Thoracic aorta (tissue), 2 donors: ENCODE data around the gene LHX5. TPM values are rescaled to one million over a fixed set of nuclear protein-coding genes. Genes with fewer than 3 reads are reported as not detected.

Experiments used
- ATAC-seq: fragments of 150-250 bp; one replicate; pipeline ENCODE4 v1.8.0; 2017; ENCODE audit warnings: low read depth; ENCODE audit not compliant: insufficient number of reproducible peaks, low FRiP score
- DNase-seq: peaks from one replicate; pipeline ENCODE4 v3.0.0-alpha.2; 2020; ENCODE audit warnings: low spot score
- H3K27ac ChIP-seq, 2 donors: fragments of 200-600 bp; sonication (generic); 1 replicate in 1 of 2; 2 replicates in 1 of 2; pipeline ENCODE4 v1.5.1; 2016; ENCODE audit warnings: mild to moderate bottlenecking in 2 of 2, moderate library complexity in 2 of 2
- H3K27me3 ChIP-seq: fragments of 200-600 bp; sonication (generic); replicated peaks from 2 replicates; pipeline ENCODE4 v1.6.0; 2016; ENCODE audit warnings: mild to moderate bottlenecking; ENCODE audit not compliant: insufficient read depth
- H3K36me3 ChIP-seq: fragments of 200-600 bp; sonication (generic); one replicate; pipeline ENCODE4 v1.5.1; 2016
- H3K4me1 ChIP-seq, 2 donors: fragments of 200-600 bp; sonication (generic); 1 replicate in 1 of 2; 2 replicates in 1 of 2; pipeline versions ENCODE4 v1.5.1 to v1.6.0; 2016; ENCODE audit warnings: low read depth in 2 of 2, mild to moderate bottlenecking in 1 of 2; ENCODE audit not compliant: control insufficient read depth in 1 of 2
- H3K4me3 ChIP-seq: fragments of 200-600 bp; sonication (generic); 2 replicates; pipeline ENCODE4 v1.5.1; 2016; ENCODE audit warnings: mild to moderate bottlenecking
- H3K9me3 ChIP-seq: fragments of 200-600 bp; sonication (generic); 2 replicates; pipeline ENCODE4 v1.5.1; 2016
- total RNA-seq, 2 donors: library from RNA; depleted of rRNA; stranded (reverse); fragments of >200 nt; gene quantifications; one replicate each; pipeline versions ENCODE4 v1.1.0 to v1.2.3, GENCODE V29; 2016
- TF ChIP-seq, protein P1 (sequence below): fragments of 200-600 bp; sonication (generic); IDR thresholded peaks from one replicate; pipeline ENCODE4 v1.5.1; 2019; ENCODE audit warnings: antibody characterized with exemption

LHX5 gene
- not detected for total RNA-seq

DNA sequence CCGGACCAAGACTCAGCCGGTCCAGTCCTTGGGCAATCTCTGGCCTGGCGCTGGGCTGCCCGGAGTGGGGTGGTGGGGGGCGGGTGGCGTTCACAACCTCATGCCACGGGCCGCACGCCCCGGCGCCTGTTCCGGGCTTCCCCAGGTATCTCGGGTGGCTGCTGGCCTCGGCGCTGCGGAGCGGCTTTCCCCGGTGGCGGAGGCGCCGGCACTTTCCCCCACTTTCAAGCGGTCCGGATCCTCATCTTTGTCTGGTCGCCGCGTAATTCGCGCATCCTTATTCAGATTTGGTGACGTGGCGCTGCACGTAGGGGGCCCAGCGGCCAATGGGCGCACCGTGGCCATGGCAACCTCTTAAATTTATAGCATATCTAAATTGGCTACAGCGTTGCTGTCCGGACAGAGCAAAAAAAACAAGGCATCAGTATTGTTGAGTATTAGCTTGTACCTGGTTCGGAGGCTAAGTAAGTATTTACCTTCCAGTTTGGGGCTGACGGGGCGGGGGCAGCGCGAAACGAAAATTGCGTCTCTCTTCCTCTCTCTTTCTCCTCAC lies at the start of gene LHX5:
TSS of gene LHX5 (minus strand) at position 253 of the 553 bp plus-strand sequence. CDS start 373 bp downstream, outside the sequence.
- H3K9me3 ChIP-seq: no peaks in the 10 kb centered on the region
- H3K27ac ChIP-seq: no peak within 1 kb of the TSS
- no peak within 1 kb of the TSS for H3K4me3 ChIP-seq
- no peaks in the 10 kb centered on the region for H3K36me3 ChIP-seq
- DNase-seq: no peak
- TF ChIP-seq, protein P1, sequence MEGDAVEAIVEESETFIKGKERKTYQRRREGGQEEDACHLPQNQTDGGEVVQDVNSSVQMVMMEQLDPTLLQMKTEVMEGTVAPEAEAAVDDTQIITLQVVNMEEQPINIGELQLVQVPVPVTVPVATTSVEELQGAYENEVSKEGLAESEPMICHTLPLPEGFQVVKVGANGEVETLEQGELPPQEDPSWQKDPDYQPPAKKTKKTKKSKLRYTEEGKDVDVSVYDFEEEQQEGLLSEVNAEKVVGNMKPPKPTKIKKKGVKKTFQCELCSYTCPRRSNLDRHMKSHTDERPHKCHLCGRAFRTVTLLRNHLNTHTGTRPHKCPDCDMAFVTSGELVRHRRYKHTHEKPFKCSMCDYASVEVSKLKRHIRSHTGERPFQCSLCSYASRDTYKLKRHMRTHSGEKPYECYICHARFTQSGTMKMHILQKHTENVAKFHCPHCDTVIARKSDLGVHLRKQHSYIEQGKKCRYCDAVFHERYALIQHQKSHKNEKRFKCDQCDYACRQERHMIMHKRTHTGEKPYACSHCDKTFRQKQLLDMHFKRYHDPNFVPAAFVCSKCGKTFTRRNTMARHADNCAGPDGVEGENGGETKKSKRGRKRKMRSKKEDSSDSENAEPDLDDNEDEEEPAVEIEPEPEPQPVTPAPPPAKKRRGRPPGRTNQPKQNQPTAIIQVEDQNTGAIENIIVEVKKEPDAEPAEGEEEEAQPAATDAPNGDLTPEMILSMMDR: no peak
- ATAC-seq: no peak
- H3K4me1 ChIP-seq: peaks cover 0 to 22% of the 10 kb centered on the region in 2 donors
- peaks cover 8% of the 10 kb centered on the region for H3K27me3 ChIP-seq

DNA sequence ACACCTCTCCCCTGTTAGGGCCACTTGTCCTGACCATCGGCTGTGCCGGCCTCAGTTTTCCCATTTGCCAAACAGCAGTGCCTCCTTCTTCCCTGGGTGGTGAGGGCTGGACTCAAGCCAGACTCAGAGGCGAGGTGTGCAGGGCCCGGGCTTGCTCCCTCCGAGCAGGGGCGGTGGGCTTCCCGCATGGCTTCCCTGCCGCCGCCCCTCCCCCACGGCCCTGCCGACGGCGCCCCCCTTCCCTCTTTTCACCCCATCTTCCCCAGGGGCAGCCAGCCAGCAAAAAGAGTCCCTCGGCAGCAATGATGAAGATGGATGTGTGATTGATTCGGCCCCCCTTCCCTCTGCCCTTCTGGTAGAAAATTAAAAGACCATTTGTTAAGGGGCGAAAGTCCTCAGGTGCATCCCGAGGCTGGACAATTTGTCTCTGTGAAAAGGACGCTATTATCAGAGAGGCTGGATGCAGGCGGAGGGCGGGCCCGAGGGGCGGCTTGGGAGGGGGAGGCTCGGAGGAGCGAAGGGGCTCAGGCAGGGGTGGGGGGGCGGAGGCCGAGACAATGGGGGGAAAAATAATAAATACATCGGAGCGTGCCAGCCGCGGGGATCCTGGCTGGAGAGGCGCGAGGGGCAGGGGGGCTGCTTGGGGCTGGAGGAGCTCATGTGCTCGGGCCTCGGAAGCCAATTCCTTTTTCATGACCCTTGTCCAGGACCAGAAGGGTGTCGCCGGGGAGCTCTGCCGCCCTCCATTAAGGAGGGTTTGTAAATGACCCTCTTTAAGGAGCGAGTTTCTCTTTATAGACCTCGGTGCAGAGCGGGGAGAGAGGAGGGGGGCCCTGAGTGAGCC lies 48.0 kb upstream of the LHX5 start:
- TF ChIP-seq, protein P1: no peak
- Histone ChIP-seq H3K36me3 (no peaks in the 10 kb centered on the region), H3K4me1 (peaks cover 0 to 4% of the 10 kb centered on the region in 2 donors), H3K9me3 (no peaks in the 10 kb centered on the region), H3K4me3 (no peak overlapping the region), H3K27ac (no peak overlapping the region), H3K27me3 (no peaks in the 10 kb centered on the region)
- DNase-seq (no peak), ATAC-seq (no peak)

DNA sequence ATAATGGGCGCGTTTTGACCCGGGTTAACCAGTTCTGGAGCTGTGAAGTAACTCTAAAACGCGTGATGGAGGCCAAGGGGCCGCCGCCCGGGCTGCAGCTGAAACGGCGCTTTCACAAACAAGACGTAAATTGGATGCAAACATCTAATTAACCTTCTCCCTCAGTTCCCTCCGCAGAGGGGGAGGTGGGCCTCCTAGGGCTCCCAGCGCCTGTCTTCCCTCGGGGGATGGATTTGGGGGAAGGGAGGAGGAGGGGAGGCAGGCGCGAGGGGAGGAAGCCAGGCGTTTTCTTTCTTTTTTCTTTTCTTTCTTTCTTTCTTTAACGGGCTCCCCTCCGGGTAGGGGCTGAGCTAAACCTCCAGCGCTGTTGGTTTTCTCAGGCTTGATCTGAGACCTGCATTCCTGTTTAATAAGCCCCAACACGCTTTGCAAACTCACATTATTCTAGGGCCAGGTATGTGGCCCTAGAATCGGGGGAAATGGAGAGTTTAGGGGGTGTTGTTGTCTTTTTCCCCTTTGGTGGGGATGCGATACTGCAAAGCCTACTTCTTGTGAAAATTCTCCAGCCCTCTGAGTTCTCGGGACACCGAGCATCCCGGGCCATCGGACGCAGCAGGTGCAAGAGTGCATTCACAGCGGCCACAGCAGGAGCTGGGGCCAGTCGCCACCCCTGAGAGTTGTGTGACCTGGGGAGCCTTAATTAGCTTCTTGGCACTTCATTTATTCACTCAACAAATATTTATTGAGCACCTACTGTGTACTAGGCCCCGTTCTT lies 43.6 kb upstream of the LHX5 start:
- Histone ChIP-seq H3K4me3 (peak overlapping the region; percentile 7), H3K9me3 (no peaks in the 10 kb centered on the region), H3K27ac (no peak overlapping the region), H3K4me1 (peaks cover 0 to 4% of the 10 kb centered on the region in 2 donors), H3K27me3 (no peaks in the 10 kb centered on the region), H3K36me3 (no peaks in the 10 kb centered on the region)
- ATAC-seq (no peak), DNase-seq (no peak)
- TF ChIP-seq, protein P1: no peak

DNA sequence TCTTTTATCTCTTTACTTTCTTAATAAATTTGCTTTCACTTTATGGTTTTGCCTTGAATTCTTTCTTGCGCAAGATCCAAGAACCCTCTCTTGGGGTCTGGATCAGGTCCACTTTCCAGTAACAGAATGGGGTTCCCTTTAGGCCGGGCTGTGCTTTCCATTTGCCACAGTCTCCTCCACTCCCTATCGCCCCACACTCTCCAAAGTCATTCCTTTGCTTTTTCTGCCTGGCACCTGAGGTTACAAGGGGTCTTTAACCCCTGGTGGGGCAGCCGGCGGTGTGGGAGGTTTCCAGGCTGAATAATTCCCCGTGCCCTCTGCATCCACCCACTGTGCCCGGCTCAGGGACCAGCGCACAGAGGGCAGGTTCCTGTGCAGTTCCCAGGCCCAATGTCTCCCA lies 42.9 kb upstream of the LHX5 start:
- ATAC-seq (no peak), DNase-seq (no peak)
- Histone ChIP-seq H3K27me3 (no peaks in the 10 kb centered on the region), H3K36me3 (no peaks in the 10 kb centered on the region), H3K4me3 (no peak overlapping the region), H3K9me3 (no peaks in the 10 kb centered on the region), H3K4me1 (peaks cover 0 to 3% of the 10 kb centered on the region in 2 donors), H3K27ac (no peak overlapping the region)
- TF ChIP-seq, protein P1: no peak

DNA sequence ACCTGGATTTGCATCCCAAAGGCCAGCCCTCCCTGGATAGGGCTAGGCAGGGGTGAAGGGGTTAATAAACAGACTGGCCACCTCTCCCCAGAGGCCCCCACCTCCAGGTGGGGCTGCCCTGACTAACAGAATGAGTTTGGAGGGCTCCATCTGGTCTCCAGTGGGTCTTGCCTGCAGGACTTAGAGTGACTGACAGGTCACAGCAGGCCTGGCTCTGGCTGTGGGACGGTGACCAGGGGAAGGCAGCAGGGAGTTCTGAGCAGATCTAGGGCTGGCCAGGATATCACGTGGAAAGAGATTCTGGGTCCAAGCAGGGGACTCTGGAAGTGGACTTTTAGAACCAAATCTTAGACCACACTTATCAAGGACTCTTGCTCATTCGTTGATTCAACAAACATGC lies 40.9 kb upstream of the LHX5 start:
- ATAC-seq: no peak
- Histone ChIP-seq H3K27me3 (no peaks in the 10 kb centered on the region), H3K4me1 (no peaks in the 10 kb centered on the region), H3K36me3 (no peaks in the 10 kb centered on the region), H3K9me3 (no peaks in the 10 kb centered on the region), H3K27ac (no peak overlapping the region), H3K4me3 (no peak overlapping the region)
- TF ChIP-seq, protein P1: no peak
- DNase-seq: no peak
